K562 (cell line): ENCODE results near the gene MMP15. TPM values are rescaled to one million over a fixed set of nuclear protein-coding genes. Genes with fewer than 3 reads are reported as not detected.

Experiments used
- ATAC-seq: fragments of 200-7000 bp; cut with Tn5 transposase; 3 replicates; pipeline ENCODE4 v1.9.1; 2020; ENCODE audit warnings: moderate library complexity
- BruUV-seq: library from RNA; stranded (reverse); fragments of 400-500 nt; replicated peaks from 2 replicates; lab custom pipeline; 2021; lab: Mats Ljungman, UMichigan
- CTCF ChIA-PET: fragments of 300-600 bp; formaldehyde crosslinking; extraction: SDS; loops from one replicate; lab custom pipeline; 2021; ENCODE audit warnings: low intra/inter-chr PET ratio; lab: Yijun Ruan, JAX
- POLR2A ChIA-PET: fragments of 300-600, 350-650 bp; sonication (Branson Sonifier 250); formaldehyde crosslinking; extraction: SDS; loops from one replicate; lab custom pipeline; 2021; ENCODE audit warnings: antibody characterized with exemption, inconsistent platforms; lab: Yijun Ruan, JAX
- DNase-seq, 4 experiments: peaks; one replicate each; pipeline versions ENCODE4 v3.0.0 to v3.0.0-alpha.2; 2011 to 2018; ENCODE audit warnings: low spot score in 3 of 4, mixed read lengths in 3 of 4; ENCODE audit errors: extremely low read depth in 1 of 4
- FAIRE-seq: peaks from 2 replicates; lab custom pipeline; 2011; peaks lifted over from hg19 to GRCh38; lab: Jason Lieb, UNC
- H2AFZ ChIP-seq: 2 replicates; pipeline ENCODE4 v1.6.0; 2011; ENCODE audit warnings: low read depth, low read length, control low read depth, inconsistent platforms
- H3K27ac ChIP-seq: fragments of 200-600 bp; 3 replicates; pipeline ENCODE4 v1.8.0; 2011; ENCODE audit warnings: low read depth, mild to moderate bottlenecking, control low read depth, inconsistent platforms, low read length, moderate library complexity, mixed read lengths; ENCODE audit errors: extremely low read depth
- H3K27me3 ChIP-seq, 2 experiments: fragments of 300-600 bp in 1 of 2; 2 replicates in 1 of 2; 3 replicates in 1 of 2; pipeline versions ENCODE4 v1.6.0 to v1.8.0; 2011; ENCODE audit warnings: inconsistent platforms in 2 of 2, low read length in 2 of 2, mild to moderate bottlenecking in 1 of 2, mixed read lengths in 1 of 2, moderate library complexity in 1 of 2; ENCODE audit not compliant: control insufficient read depth in 2 of 2, insufficient read depth in 2 of 2
- H3K36me3 ChIP-seq: fragments of 300-600 bp; 3 replicates; pipeline ENCODE4 v1.8.0; 2011; ENCODE audit warnings: mild to moderate bottlenecking, low read length, inconsistent platforms; ENCODE audit not compliant: control insufficient read depth, insufficient read depth
- H3K4me1 ChIP-seq, 2 experiments: fragments of 200-600 bp in 1 of 2; replicated peaks in 1 of 2; 2 replicates in 1 of 2; 3 replicates in 1 of 2; pipeline versions ENCODE4 v1.5.1 to v1.8.0; 2011; ENCODE audit warnings: inconsistent platforms in 2 of 2, low read length in 2 of 2, mild to moderate bottlenecking in 1 of 2, mixed read lengths in 1 of 2, moderate library complexity in 1 of 2; ENCODE audit not compliant: control insufficient read depth in 2 of 2, insufficient read depth in 2 of 2
- H3K4me2 ChIP-seq: 2 replicates; pipeline ENCODE4 v1.6.1; 2011; ENCODE audit warnings: low read length, control low read depth, inconsistent platforms, mixed read lengths; ENCODE audit not compliant: insufficient read depth
- H3K4me3 ChIP-seq: fragments of 200-600 bp; sonication (generic), shearing (Covaris generic); 2 replicates; pipeline ENCODE4 v1.5.1; 2016; ENCODE audit warnings: control low read depth, inconsistent platforms
- H3K79me2 ChIP-seq: fragments of 200-600 bp; 3 replicates; pipeline ENCODE4 v1.8.0; 2011; ENCODE audit warnings: low read length, inconsistent platforms; ENCODE audit not compliant: control insufficient read depth, insufficient read depth
- H3K9ac ChIP-seq, 2 experiments: 2 replicates each; pipeline versions ENCODE4 v1.6.0 to v1.6.1; 2011; ENCODE audit warnings: low read depth in 2 of 2, low read length in 2 of 2, control low read depth in 1 of 2, inconsistent platforms in 1 of 2, mild to moderate bottlenecking in 1 of 2, mixed read lengths in 1 of 2; ENCODE audit not compliant: insufficient read depth in 1 of 2
- H3K9me1 ChIP-seq: one replicate; pipeline ENCODE4 v1.6.0; 2011; ENCODE audit warnings: inconsistent platforms, mild to moderate bottlenecking, low read length, moderate library complexity; ENCODE audit not compliant: control insufficient read depth, insufficient read depth
- H3K9me3 ChIP-seq: replicated peaks from 2 replicates; pipeline ENCODE4 v1.5.1; 2011; ENCODE audit warnings: low read depth, low read length, inconsistent platforms; ENCODE audit not compliant: control insufficient read depth, insufficient read depth
- H4K20me1 ChIP-seq: replicated peaks from 2 replicates; pipeline ENCODE4 v1.6.1; 2011; ENCODE audit warnings: low read length, inconsistent platforms, mixed read lengths; ENCODE audit not compliant: control insufficient read depth, insufficient read depth
- HNRNPUL1 ChIP-seq: fragments of 200-400 bp; formaldehyde crosslinking; IDR thresholded peaks from 2 replicates; pipeline ENCODE4 v1.6.1; 2017; ENCODE audit warnings: low read length
- WGBS: fragments of 100-300 bp; shearing (Covaris generic); methylation state at CpG from one replicate; pipeline ENCODE4 v1.1.6; 2016; ENCODE audit warnings: low coverage, mixed read lengths; ENCODE audit not compliant: insufficient coverage; ENCODE audit errors: missing lambda C conversion rate; 5-methylcytosine and 5-hydroxymethylcytosine counted together
- in situ Hi-C: fragments of 300-500 bp; cut with MboI; formaldehyde crosslinking; loops from 4 replicates; pipeline ENCODE4 v1.15.0; 2018; ENCODE audit warnings: inconsistent platforms, mixed read lengths
- intact Hi-C: fragments of 100-400 bp; cut with micrococcal nuclease; formaldehyde crosslinking; loops from 2 replicates; pipeline ENCODE4 v1.14.2; 2022
- polyA plus RNA-seq, 8 experiments: library from polyadenylated mRNA; depleted of rRNA in 4 of 8; stranded (reverse) in 5 of 8; unstranded in 3 of 8; fragments of >200 nt; fragmentation: Nextera tagmentation in 2 of 8; fragmentation: Illumina TruSeq in 1 of 8; extraction: Ambion mirVana in 2 of 8; extraction: Trizol in 1 of 8; gene quantifications; 2 replicates each; pipeline versions ENCODE4 v1.2.1 to v1.2.3, GENCODE V29; 2011 to 2014; ENCODE audit warnings: inconsistent platforms in 1 of 8, missing spikeins in 1 of 8
- total RNA-seq, 7 experiments: library from RNA; depleted of rRNA in 6 of 7; stranded (reverse); fragments of >200 nt in 6 of 7; fragmentation: Illumina TruSeq in 2 of 7; extraction: Trizol in 2 of 7; gene quantifications; 2 replicates each; pipeline versions ENCODE4 v1.2.1 to v1.2.3, GENCODE V29; 2011 to 2021; ENCODE audit warnings: low replicate concordance in 1 of 7
- TF ChIP-seq, protein P1 (sequence below): fragments of 450-650 bp; IDR thresholded peaks from 2 replicates; pipeline ENCODE4 v1.6.1; 2016; ENCODE audit warnings: mild to moderate bottlenecking

Gene MMP15
- total and polyA plus RNA-seq, 9 of the 15 experiments (the other 6 are each of a cell fraction or from before 2014, with no cell fraction given) = 0.01 to 20.4 (median 5.5) TPM

DNA sequence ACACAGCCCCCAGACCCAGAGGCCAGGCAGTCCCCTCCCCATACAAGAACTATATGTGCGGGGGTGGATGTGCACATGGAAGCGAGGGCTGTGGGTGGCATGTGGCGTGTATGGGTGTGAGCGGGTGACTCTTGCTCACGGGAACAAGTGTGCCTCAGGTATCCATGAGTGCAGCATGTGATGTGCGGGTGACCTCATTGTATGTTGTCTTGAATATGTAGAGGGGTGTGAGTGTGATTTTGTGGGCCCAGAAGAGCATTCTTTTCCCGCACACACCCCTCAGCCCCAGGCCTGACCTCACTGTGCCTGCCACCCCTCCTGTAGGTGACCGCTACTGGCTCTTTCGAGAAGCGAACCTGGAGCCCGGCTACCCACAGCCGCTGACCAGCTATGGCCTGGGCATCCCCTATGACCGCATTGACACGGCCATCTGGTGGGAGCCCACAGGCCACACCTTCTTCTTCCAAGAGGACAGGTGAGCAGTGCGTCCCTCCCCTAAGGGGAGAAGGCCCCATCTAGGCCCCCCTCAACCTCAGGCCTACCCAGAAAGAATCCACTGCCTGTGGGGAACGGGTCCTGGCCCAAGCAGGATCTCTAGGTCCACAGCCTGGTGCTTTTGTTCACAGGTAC is 17.4 kb downstream of the MMP15 start:
- peaks cover 3% of the 10 kb centered on the region for H3K9me1 ChIP-seq
- H3K9ac ChIP-seq = no peak overlapping the region; a peak in 1 of 4 replicates
- no peaks in the 10 kb centered on the region for H4K20me1 ChIP-seq
- no peak overlapping the region for H3K4me3 ChIP-seq
- no TSS peak for BruUV-seq
- FAIRE-seq (no peak), DNase-seq (no peak), ATAC-seq (no peak)
- in situ Hi-C loops = no loop called here
- 93% methylated on average over 14 of the region's 16 CpGs for WGBS
- H3K4me2 ChIP-seq = no peak overlapping the region
- H3K9me3 ChIP-seq = no peaks in the 10 kb centered on the region
- ChIA-PET CTCF (no interaction called here), POLR2A (interaction anchor here (1.1 kb wide), 1 partner anchor 8 kb away, joined by 4 read pairs; no protein-coding TSS in a partner anchor)
- H3K4me1 ChIP-seq = peaks cover 0 to 38% of the 10 kb centered on the region in 2 experiments; a peak in 2 of 5 replicates
- H3K36me3 ChIP-seq = peaks cover 43% of the 10 kb centered on the region; the same call in 2 of the 3 replicates
- TF ChIP-seq, protein P1, sequence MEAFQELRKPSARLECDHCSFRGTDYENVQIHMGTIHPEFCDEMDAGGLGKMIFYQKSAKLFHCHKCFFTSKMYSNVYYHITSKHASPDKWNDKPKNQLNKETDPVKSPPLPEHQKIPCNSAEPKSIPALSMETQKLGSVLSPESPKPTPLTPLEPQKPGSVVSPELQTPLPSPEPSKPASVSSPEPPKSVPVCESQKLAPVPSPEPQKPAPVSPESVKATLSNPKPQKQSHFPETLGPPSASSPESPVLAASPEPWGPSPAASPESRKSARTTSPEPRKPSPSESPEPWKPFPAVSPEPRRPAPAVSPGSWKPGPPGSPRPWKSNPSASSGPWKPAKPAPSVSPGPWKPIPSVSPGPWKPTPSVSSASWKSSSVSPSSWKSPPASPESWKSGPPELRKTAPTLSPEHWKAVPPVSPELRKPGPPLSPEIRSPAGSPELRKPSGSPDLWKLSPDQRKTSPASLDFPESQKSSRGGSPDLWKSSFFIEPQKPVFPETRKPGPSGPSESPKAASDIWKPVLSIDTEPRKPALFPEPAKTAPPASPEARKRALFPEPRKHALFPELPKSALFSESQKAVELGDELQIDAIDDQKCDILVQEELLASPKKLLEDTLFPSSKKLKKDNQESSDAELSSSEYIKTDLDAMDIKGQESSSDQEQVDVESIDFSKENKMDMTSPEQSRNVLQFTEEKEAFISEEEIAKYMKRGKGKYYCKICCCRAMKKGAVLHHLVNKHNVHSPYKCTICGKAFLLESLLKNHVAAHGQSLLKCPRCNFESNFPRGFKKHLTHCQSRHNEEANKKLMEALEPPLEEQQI = no peak
- TF ChIP-seq HNRNPUL1 = no peak
- H3K27ac ChIP-seq = no peak overlapping the region
- H3K27me3 ChIP-seq = no peaks in the 10 kb centered on the region
- H2AFZ ChIP-seq = no peak overlapping the region
- H3K79me2 ChIP-seq = no peaks in the 10 kb centered on the region
- intact Hi-C loops = no loop called here
